A549 (cell line): ENCODE measurements around the gene EXTL1.

Experiments used
- EP300 ChIP-seq, 2 experiments: fragments of >200 bp; sonication (Bioruptor Twin); formaldehyde crosslinking; IDR thresholded peaks; 2 replicates in 1 of 2; 3 replicates in 1 of 2; pipeline ENCODE4 v1.6.1; 2016 to 2017
- HDAC2 ChIP-seq: fragments of 200-600 bp; sonication (generic); IDR thresholded peaks from 2 replicates; pipeline ENCODE4 v1.6.1; 2016
- MYC ChIP-seq: IDR thresholded peaks from 2 replicates; pipeline ENCODE4 v1.6.1; 2012; ENCODE audit warnings: mild to moderate bottlenecking, inconsistent platforms, low read length, improper control_type of control experiment, borderline replicate concordance
- NR3C1 ChIP-seq: fragments of >200 bp; sonication (Bioruptor Twin); formaldehyde crosslinking; IDR thresholded peaks from 3 replicates; pipeline ENCODE4 v1.6.1; 2017
- POLR2A ChIP-seq: IDR thresholded peaks from 2 replicates; pipeline ENCODE4 v1.6.1; 2012; ENCODE audit warnings: mild to moderate bottlenecking, low read length
- RAD21 ChIP-seq, 2 experiments: fragments of >200 bp in 1 of 2; sonication (Bioruptor Twin) in 1 of 2; formaldehyde crosslinking in 1 of 2; IDR thresholded peaks in 1 of 2; conservative IDR thresholded peaks in 1 of 2; 2 replicates in 1 of 2; 3 replicates in 1 of 2; pipeline ENCODE4 v1.6.1; 2012 to 2018; ENCODE audit warnings: inconsistent platforms in 1 of 2
- RARB ChIP-seq: fragments of 250-450 bp; sonication (Bioruptor Pico); IDR thresholded peaks from 2 replicates; pipeline ENCODE4 v1.8.0; 2021; ENCODE audit warnings: mild to moderate bottlenecking, moderate library complexity
- ZNF302 ChIP-seq: fragments of 250-450 bp; sonication (Bioruptor Pico); IDR thresholded peaks from 2 replicates; pipeline ENCODE4 v1.9.0; 2021; ENCODE audit warnings: inconsistent platforms, mild to moderate bottlenecking, moderate library complexity
- TF ChIP-seq, protein P1 (sequence below): fragments of >200 bp; sonication (Bioruptor Twin); formaldehyde crosslinking; IDR thresholded peaks from 3 replicates; pipeline ENCODE4 v1.5.1; 2016
- TF ChIP-seq, protein P2 (sequence below): fragments of 200-600 bp; sonication (generic); IDR thresholded peaks from 2 replicates; pipeline ENCODE4 v1.6.1; 2016; ENCODE audit warnings: antibody characterized with exemption, mild to moderate bottlenecking, moderate library complexity

- TF ChIP-seq HDAC2 (no peak), EP300 (IDR thresholded peaks at IDR 0.05) (no peak), POLR2A (no peak), RAD21 (conservative IDR thresholded peaks at IDR 0.05 in 1 of 2, IDR thresholded peaks at IDR 0.05 in 1 of 2) (no peak), NR3C1 (no peak), RARB (no peak), MYC (no peak), ZNF302 (CRISPR knock-in tag) (no peak)
- TF ChIP-seq, protein P1, sequence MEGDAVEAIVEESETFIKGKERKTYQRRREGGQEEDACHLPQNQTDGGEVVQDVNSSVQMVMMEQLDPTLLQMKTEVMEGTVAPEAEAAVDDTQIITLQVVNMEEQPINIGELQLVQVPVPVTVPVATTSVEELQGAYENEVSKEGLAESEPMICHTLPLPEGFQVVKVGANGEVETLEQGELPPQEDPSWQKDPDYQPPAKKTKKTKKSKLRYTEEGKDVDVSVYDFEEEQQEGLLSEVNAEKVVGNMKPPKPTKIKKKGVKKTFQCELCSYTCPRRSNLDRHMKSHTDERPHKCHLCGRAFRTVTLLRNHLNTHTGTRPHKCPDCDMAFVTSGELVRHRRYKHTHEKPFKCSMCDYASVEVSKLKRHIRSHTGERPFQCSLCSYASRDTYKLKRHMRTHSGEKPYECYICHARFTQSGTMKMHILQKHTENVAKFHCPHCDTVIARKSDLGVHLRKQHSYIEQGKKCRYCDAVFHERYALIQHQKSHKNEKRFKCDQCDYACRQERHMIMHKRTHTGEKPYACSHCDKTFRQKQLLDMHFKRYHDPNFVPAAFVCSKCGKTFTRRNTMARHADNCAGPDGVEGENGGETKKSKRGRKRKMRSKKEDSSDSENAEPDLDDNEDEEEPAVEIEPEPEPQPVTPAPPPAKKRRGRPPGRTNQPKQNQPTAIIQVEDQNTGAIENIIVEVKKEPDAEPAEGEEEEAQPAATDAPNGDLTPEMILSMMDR = no peak
- TF ChIP-seq, protein P2, sequence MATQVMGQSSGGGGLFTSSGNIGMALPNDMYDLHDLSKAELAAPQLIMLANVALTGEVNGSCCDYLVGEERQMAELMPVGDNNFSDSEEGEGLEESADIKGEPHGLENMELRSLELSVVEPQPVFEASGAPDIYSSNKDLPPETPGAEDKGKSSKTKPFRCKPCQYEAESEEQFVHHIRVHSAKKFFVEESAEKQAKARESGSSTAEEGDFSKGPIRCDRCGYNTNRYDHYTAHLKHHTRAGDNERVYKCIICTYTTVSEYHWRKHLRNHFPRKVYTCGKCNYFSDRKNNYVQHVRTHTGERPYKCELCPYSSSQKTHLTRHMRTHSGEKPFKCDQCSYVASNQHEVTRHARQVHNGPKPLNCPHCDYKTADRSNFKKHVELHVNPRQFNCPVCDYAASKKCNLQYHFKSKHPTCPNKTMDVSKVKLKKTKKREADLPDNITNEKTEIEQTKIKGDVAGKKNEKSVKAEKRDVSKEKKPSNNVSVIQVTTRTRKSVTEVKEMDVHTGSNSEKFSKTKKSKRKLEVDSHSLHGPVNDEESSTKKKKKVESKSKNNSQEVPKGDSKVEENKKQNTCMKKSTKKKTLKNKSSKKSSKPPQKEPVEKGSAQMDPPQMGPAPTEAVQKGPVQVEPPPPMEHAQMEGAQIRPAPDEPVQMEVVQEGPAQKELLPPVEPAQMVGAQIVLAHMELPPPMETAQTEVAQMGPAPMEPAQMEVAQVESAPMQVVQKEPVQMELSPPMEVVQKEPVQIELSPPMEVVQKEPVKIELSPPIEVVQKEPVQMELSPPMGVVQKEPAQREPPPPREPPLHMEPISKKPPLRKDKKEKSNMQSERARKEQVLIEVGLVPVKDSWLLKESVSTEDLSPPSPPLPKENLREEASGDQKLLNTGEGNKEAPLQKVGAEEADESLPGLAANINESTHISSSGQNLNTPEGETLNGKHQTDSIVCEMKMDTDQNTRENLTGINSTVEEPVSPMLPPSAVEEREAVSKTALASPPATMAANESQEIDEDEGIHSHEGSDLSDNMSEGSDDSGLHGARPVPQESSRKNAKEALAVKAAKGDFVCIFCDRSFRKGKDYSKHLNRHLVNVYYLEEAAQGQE = no peak
Observed at GRCh38 chr1:26058052-26058595, 36.5 kb downstream of the EXTL1 start.
